ENCODE results near the gene SOX10. TPM values are rescaled to one million over a fixed set of nuclear protein-coding genes. Genes with fewer than 3 reads are reported as not detected.
A peak's percentile ranks its signal among the peaks of the same experiment; 100 is the strongest.

The SOX10 gene
- total and polyA plus RNA-seq, 9 of the 15 experiments (the other 6 are each of a cell fraction or from before 2014, with no cell fraction given), result not detected

GRCh38 chr22:37923927-37924326 is 60.4 kb downstream of the SOX10 start:
- Histone ChIP-seq H3K4me3 (no peak overlapping the region), H3K79me2 (ENCODE audit: control insufficient read depth, insufficient read depth, low read length) (no peaks in the 10 kb centered on the region), H2AFZ (ENCODE audit: low read depth, low read length) (no peak overlapping the region), H3K4me2 (ENCODE audit: insufficient read depth, low read length) (no peak overlapping the region), H3K27ac (ENCODE audit: extremely low read depth, low read depth, low read length) (no peak overlapping the region), H3K27me3 (ENCODE audit: control insufficient read depth in 2 of 2, insufficient read depth in 2 of 2, low read length in 2 of 2) (no peaks in the 10 kb centered on the region), H3K9me3 (replicated peaks; ENCODE audit: control insufficient read depth, insufficient read depth, low read depth, low read length) (no peaks in the 10 kb centered on the region), H3K9ac (ENCODE audit: insufficient read depth in 1 of 2, low read depth in 2 of 2, low read length in 2 of 2) (peak overlapping the region in 1 of 2 experiments; percentile 17; a peak in 2 of 4 replicates), H3K9me1 (ENCODE audit: control insufficient read depth, insufficient read depth, low read length) (no peaks in the 10 kb centered on the region), H3K36me3 (ENCODE audit: control insufficient read depth, insufficient read depth, low read length) (peaks cover 22% of the 10 kb centered on the region; the same call in 2 of the 3 replicates), H3K4me1 (replicated peaks in 1 of 2; ENCODE audit: control insufficient read depth in 2 of 2, insufficient read depth in 2 of 2, low read length in 2 of 2) (peaks cover 0 to 10% of the 10 kb centered on the region in 2 experiments; a peak in 1 of 5 replicates), H4K20me1 (replicated peaks; ENCODE audit: control insufficient read depth, insufficient read depth, low read length) (no peaks in the 10 kb centered on the region)
- ChIA-PET POLR2A (no interaction called here), CTCF (ENCODE audit: low intra/inter-chr PET ratio) (no interaction called here)
- BruUV-seq (replicated peaks), result no TSS peak
- DNase-seq (ENCODE audit: extremely low read depth in 1 of 4, low spot score in 3 of 4), result no peak
- 62% methylated on average over 4 of the region's 4 CpGs for WGBS (ENCODE audit: insufficient coverage, low coverage, missing lambda C conversion rate)
- in situ Hi-C loops (cut with MboI), result no loop called here
- ATAC-seq, result no peak
- intact Hi-C loops (cut with micrococcal nuclease), result no loop called here
- no peak for FAIRE-seq
- TF ChIP-seq SREBF2 (CRISPR knock-in tag; IDR thresholded peaks at IDR 0.05) (no peak), TRIM25 (IDR thresholded peaks at IDR 0.05; ENCODE audit: borderline replicate concordance) (no peak), HDAC2 (IDR thresholded peaks at IDR 0.05) (no peak), ZBTB12 (CRISPR knock-in tag; IDR thresholded peaks at IDR 0.05) (no peak), E2F6 (IDR thresholded peaks at IDR 0.05; ENCODE audit: borderline replicate concordance in 1 of 2, extremely low read depth in 1 of 2, insufficient read depth in 1 of 2, insufficient read length in 1 of 2, low read depth in 1 of 2, low read length in 1 of 2, poor library complexity in 1 of 2, severe bottlenecking in 1 of 2) (no peak), SREBF1 (IDR thresholded peaks at IDR 0.05; ENCODE audit: borderline replicate concordance, low read depth, low read length) (no peak), CTCFL (IDR thresholded peaks at IDR 0.05; ENCODE audit: borderline replicate concordance, insufficient read depth, low read depth, low read length, poor library complexity, severe bottlenecking) (no peak), SRSF3 (IDR thresholded peaks at IDR 0.05; ENCODE audit: insufficient read depth, low read length) (no peak), IFI16 (CRISPR knock-in tag; IDR thresholded peaks at IDR 0.05) (no peak), AFF1 (IDR thresholded peaks at IDR 0.05; ENCODE audit: low read depth in 1 of 2, partially characterized antibody in 2 of 2) (no peak), YBX1 (IDR thresholded peaks at IDR 0.05) (no peak)
